ENCODE results near the gene INPP1. TPM values are rescaled to one million over a fixed set of nuclear protein-coding genes. Genes with fewer than 3 reads are reported as not detected.

The INPP1 gene
- total RNA-seq, 1 experiment from 2014 or later = 23.1 TPM

- TF ChIP-seq CTCF (IDR thresholded peaks at IDR 0.05; ENCODE audit: unreplicated experiment) = peak; percentile 56
- no TSS peak for BruUV-seq (replicated peaks)
These were observed 23.6 kb upstream of the INPP1 start, which contains the start of gene HIBCH for GRCh38 chr2:190319555-190320498. HIBCH (minus strand) TSS chr2:190319826; CDS start chr2:190319750, 76 bp downstream.

GRCh38 chr2:190320696-190321095, 22.7 kb upstream of the INPP1 start:
- no peak overlapping the region for H3K4me3 Mint-ChIP-seq (ENCODE audit: low read depth, unreplicated experiment)
- no peaks in the 10 kb centered on the region for H3K27me3 Mint-ChIP-seq (ENCODE audit: unreplicated experiment)
- TF ChIP-seq CTCF (IDR thresholded peaks at IDR 0.05; ENCODE audit: unreplicated experiment) = no peak
- BruUV-seq (replicated peaks) = no TSS peak
- peak overlapping the region; percentile 78 for H3K27ac Mint-ChIP-seq (ENCODE audit: unreplicated experiment)
- H3K4me1 Mint-ChIP-seq (ENCODE audit: low read depth, unreplicated experiment) = peaks cover 25% of the 10 kb centered on the region
- CTCF ChIA-PET = no interaction called here
- DNase-seq = no peak
- H3K36me3 Mint-ChIP-seq (ENCODE audit: insufficient read depth, unreplicated experiment) = peaks cover 14% of the 10 kb centered on the region
- no peaks in the 10 kb centered on the region for H3K9me3 Mint-ChIP-seq (ENCODE audit: low read depth, unreplicated experiment)
- intact Hi-C loops (cut with micrococcal nuclease; ENCODE audit: unreplicated experiment) = no loop called here

More at GRCh38 chr2:190319555-190320498, 23.6 kb upstream of the INPP1 start, which contains the start of gene HIBCH:
- H3K9me3 Mint-ChIP-seq (ENCODE audit: low read depth, unreplicated experiment) = no peaks in the 10 kb centered on the region
- H3K27ac Mint-ChIP-seq (ENCODE audit: unreplicated experiment) = peak within 1 kb of the TSS; percentile 78
- peaks cover 21% of the 10 kb centered on the region for H3K36me3 Mint-ChIP-seq (ENCODE audit: insufficient read depth, unreplicated experiment)
- H3K27me3 Mint-ChIP-seq (ENCODE audit: unreplicated experiment) = no peaks in the 10 kb centered on the region
- peak within 1 kb of the TSS; percentile 86 for H3K4me3 Mint-ChIP-seq (ENCODE audit: low read depth, unreplicated experiment)
- intact Hi-C loops (cut with micrococcal nuclease; ENCODE audit: unreplicated experiment) = no loop called here
- DNase-seq = peak; percentile 98
- CTCF ChIA-PET = interaction anchor here (0.7 to 1.3 kb wide), 5 partner anchors 23 to 236 kb away, joined by 3 to 5 read pairs (median 3); no protein-coding TSS in a partner anchor
- H3K4me1 Mint-ChIP-seq (ENCODE audit: low read depth, unreplicated experiment) = peaks cover 34% of the 10 kb centered on the region

GRCh38 chr2:190323406-190323805, 20.0 kb upstream of the INPP1 start:
- Mint-ChIP-seq H3K4me1 (ENCODE audit: low read depth, unreplicated experiment) (peaks cover under 1% of the 10 kb centered on the region), H3K36me3 (ENCODE audit: insufficient read depth, unreplicated experiment) (peaks cover 14% of the 10 kb centered on the region), H3K27ac (ENCODE audit: unreplicated experiment) (no peak overlapping the region), H3K4me3 (ENCODE audit: low read depth, unreplicated experiment) (no peak overlapping the region), H3K9me3 (ENCODE audit: low read depth, unreplicated experiment) (no peaks in the 10 kb centered on the region), H3K27me3 (ENCODE audit: unreplicated experiment) (no peaks in the 10 kb centered on the region)
- CTCF ChIA-PET = no interaction called here
- no peak for DNase-seq
- no peak for TF ChIP-seq CTCF (IDR thresholded peaks at IDR 0.05; ENCODE audit: unreplicated experiment)
- BruUV-seq (replicated peaks) = no TSS peak
- intact Hi-C loops (cut with micrococcal nuclease; ENCODE audit: unreplicated experiment) = no loop called here

- Mint-ChIP-seq H3K4me3 (ENCODE audit: low read depth, unreplicated experiment) (no peak overlapping the region), H3K4me1 (ENCODE audit: low read depth, unreplicated experiment) (no peaks in the 10 kb centered on the region), H3K9me3 (ENCODE audit: low read depth, unreplicated experiment) (no peaks in the 10 kb centered on the region), H3K27ac (ENCODE audit: unreplicated experiment) (no peak overlapping the region), H3K36me3 (ENCODE audit: insufficient read depth, unreplicated experiment) (no peaks in the 10 kb centered on the region), H3K27me3 (ENCODE audit: unreplicated experiment) (no peaks in the 10 kb centered on the region)
- BruUV-seq (replicated peaks) = no TSS peak
- CTCF ChIA-PET = no interaction called here
- intact Hi-C loops (cut with micrococcal nuclease; ENCODE audit: unreplicated experiment) = loop anchor here (5.0 kb wide), 1 partner anchor 187 kb away; no protein-coding TSS in a partner anchor
- no peak for DNase-seq
- no peak for TF ChIP-seq CTCF (IDR thresholded peaks at IDR 0.05; ENCODE audit: unreplicated experiment)
These were observed 17.8 kb upstream of the INPP1 start for GRCh38 chr2:190325588-190325987.
